Common myeloid progenitor, CD34-positive (primary cell): ENCODE measurements around the gene GABRR3.

ENCODE experiments used
- CTCF ChIA-PET: fragments of 350-600 bp; sonication (Branson Sonifier 250); formaldehyde crosslinking; loops from one replicate; lab custom pipeline; 2021; ENCODE audit warnings: antibody characterized with exemption; lab: Charles Lee
- POLR2A ChIA-PET: fragments of 350-600 bp; sonication (Branson Sonifier 250); formaldehyde crosslinking; loops from one replicate; lab custom pipeline; 2021; ENCODE audit warnings: antibody characterized with exemption; lab: Charles Lee
- DNase-seq, 3 donors: peaks; one replicate each; pipeline versions ENCODE4 v3.0.0 to v3.0.0-alpha.2; 2013
- H3K27ac ChIP-seq, 2 experiments: 1 replicate in 1 of 2; 2 replicates in 1 of 2; pipeline ENCODE4 v1.7.0; 2013; ENCODE audit warnings: inconsistent platforms in 2 of 2, low read length in 2 of 2, mild to moderate bottlenecking in 2 of 2, low read depth in 1 of 2, moderate library complexity in 1 of 2; ENCODE audit not compliant: severe bottlenecking in 2 of 2, insufficient read depth in 1 of 2, poor library complexity in 1 of 2
- H3K27me3 ChIP-seq, 5 experiments: replicated peaks in 2 of 5; 1 replicate in 3 of 5; 2 replicates in 2 of 5; pipeline versions ENCODE4 v1.6.1 to v1.7.0; 2013; ENCODE audit warnings: low read length in 4 of 5, mild to moderate bottlenecking in 2 of 5, moderate library complexity in 2 of 5, inconsistent platforms in 1 of 5; ENCODE audit not compliant: insufficient read depth in 5 of 5, control insufficient read depth in 4 of 5
- H3K36me3 ChIP-seq, 4 experiments: 1 replicate in 2 of 4; 2 replicates in 2 of 4; pipeline versions ENCODE4 v1.6.1 to v1.7.0; 2013; ENCODE audit warnings: low read length in 3 of 4, control low read depth in 1 of 4, mild to moderate bottlenecking in 1 of 4; ENCODE audit not compliant: control insufficient read depth in 4 of 4, insufficient read depth in 4 of 4
- H3K4me1 ChIP-seq, 4 experiments: 1 replicate in 3 of 4; 2 replicates in 1 of 4; pipeline versions ENCODE4 v1.6.1 to v1.7.1; 2013; ENCODE audit warnings: low read length in 3 of 4, mild to moderate bottlenecking in 3 of 4, control low read depth in 1 of 4, inconsistent platforms in 1 of 4, moderate library complexity in 1 of 4; ENCODE audit not compliant: control insufficient read depth in 4 of 4, insufficient read depth in 4 of 4; ENCODE audit errors: control extremely low read depth in 1 of 4
- H3K4me3 ChIP-seq, 7 experiments: 1 replicate in 4 of 7; 2 replicates in 3 of 7; pipeline versions ENCODE4 v1.5.1 to v1.7.0; 2013; ENCODE audit warnings: mild to moderate bottlenecking in 7 of 7, low read length in 6 of 7, moderate library complexity in 6 of 7, inconsistent platforms in 2 of 7, low read depth in 2 of 7, control low read depth in 1 of 7; ENCODE audit not compliant: insufficient read depth in 4 of 7, control insufficient read depth in 1 of 7; ENCODE audit errors: extremely low read depth in 1 of 7
- H3K9me3 ChIP-seq, 5 experiments: 1 replicate in 4 of 5; 2 replicates in 1 of 5; pipeline versions ENCODE4 v1.6.1 to v1.7.1; 2013; ENCODE audit warnings: low read length in 4 of 5, mild to moderate bottlenecking in 2 of 5, inconsistent platforms in 1 of 5, low read depth in 1 of 5, moderate library complexity in 1 of 5; ENCODE audit not compliant: control insufficient read depth in 4 of 5, insufficient read depth in 2 of 5; ENCODE audit errors: control extremely low read depth in 1 of 5
- WGBS: methylation state at CpG from one replicate; pipeline ENCODE4 v1.1.5; 2013; ENCODE audit not compliant: insufficient coverage; 5-methylcytosine and 5-hydroxymethylcytosine counted together

Gene GABRR3

DNA sequence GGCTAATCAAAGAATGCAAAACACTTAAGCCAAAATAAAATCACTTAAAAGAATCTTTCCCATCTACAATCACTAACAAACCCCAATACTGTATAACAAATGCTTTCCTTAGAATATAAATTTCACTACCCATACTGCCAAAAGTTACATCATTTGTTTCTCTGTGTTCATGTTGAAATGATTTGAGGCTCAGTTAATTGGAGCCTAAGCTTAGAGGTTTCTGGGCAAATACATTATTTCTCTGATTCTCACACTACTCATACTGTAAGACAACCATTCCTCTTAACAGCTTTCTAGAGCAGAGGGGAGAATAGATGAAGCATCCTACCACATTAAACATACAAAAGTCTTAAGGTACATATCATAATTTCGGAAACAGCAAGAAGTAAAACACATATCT, 65.0 kb downstream of the GABRR3 start:
- DNase-seq: no peak
- H3K27ac ChIP-seq: no peak overlapping the region
- ChIA-PET POLR2A (no interaction called here), CTCF (no interaction called here)
- H3K27me3 ChIP-seq: no peaks in the 10 kb centered on the region
- no CpG with 5 or more reads among the region's 1 CpG for WGBS
- peaks cover 8 to 33% (median 22%) of the 10 kb centered on the region in 4 experiments for H3K4me1 ChIP-seq
- H3K4me3 ChIP-seq: no peak overlapping the region
- H3K36me3 ChIP-seq: peaks cover 2 to 15% (median 5%) of the 10 kb centered on the region in 4 experiments
- no peaks in the 10 kb centered on the region for H3K9me3 ChIP-seq

GRCh38 chr3:97969541-97969940, 65.6 kb downstream of the GABRR3 start:
- H3K4me3 ChIP-seq: no peak overlapping the region
- POLR2A ChIA-PET: interaction anchor here (0.6 kb wide), 1 partner anchor 532 kb away, joined by 4 read pairs; no protein-coding TSS in a partner anchor
- H3K36me3 ChIP-seq: peaks cover 2 to 15% (median 5%) of the 10 kb centered on the region in 4 experiments
- H3K4me1 ChIP-seq: peaks cover 8 to 27% (median 17%) of the 10 kb centered on the region in 4 experiments
- no peaks in the 10 kb centered on the region for H3K27me3 ChIP-seq
- H3K9me3 ChIP-seq: no peaks in the 10 kb centered on the region
- DNase-seq: no peak
- 100% methylated on average over 3 of the region's 5 CpGs for WGBS
- CTCF ChIA-PET: interaction anchor here (0.6 to 1.3 kb wide), 2 partner anchors 19 to 534 kb away, joined by 3 read pairs; no protein-coding TSS in a partner anchor
- no peak overlapping the region for H3K27ac ChIP-seq

- Histone ChIP-seq H3K4me3 (no peak overlapping the region), H3K36me3 (peaks cover 2 to 22% (median 6%) of the 10 kb centered on the region in 4 experiments), H3K9me3 (no peaks in the 10 kb centered on the region), H3K4me1 (peaks cover 8 to 22% (median 16%) of the 10 kb centered on the region in 4 experiments), H3K27me3 (no peaks in the 10 kb centered on the region), H3K27ac (no peak overlapping the region)
- no CpG with 5 or more reads among the region's 1 CpG for WGBS
- DNase-seq: no peak
- CTCF ChIA-PET: interaction anchor here (0.6 to 1.3 kb wide), 3 partner anchors 18 to 176 kb away, joined by 3 read pairs; no protein-coding TSS in a partner anchor
- POLR2A ChIA-PET: no interaction called here
Measured at GRCh38 chr3:97968376-97968775, 66.7 kb downstream of the GABRR3 start.

DNA sequence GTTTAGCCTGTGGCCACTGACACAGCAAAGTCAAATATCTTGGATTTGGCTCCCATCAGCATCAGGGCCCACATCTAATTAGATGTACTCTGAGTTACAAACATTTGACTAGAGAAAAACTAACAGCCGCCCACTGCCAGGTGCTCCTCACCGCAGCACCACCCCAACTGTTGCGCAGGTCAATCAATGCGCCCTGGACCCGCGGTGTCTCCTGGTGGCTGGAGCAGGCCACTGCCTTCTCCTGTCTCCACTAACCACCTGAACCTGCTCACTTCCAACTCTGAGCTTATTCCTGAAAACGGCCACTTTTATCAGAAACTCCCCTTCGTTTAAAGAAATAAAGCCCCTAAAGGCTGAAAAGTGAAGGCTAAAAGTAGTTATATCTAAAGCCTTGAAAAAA, 67.1 kb downstream of the GABRR3 start:
- ChIA-PET POLR2A (no interaction called here), CTCF (interaction anchor here (1.4 kb wide), 1 partner anchor 54 kb away, joined by 3 read pairs; no protein-coding TSS in a partner anchor)
- Histone ChIP-seq H3K27ac (no peak overlapping the region), H3K9me3 (no peaks in the 10 kb centered on the region), H3K4me1 (peaks cover 8 to 18% (median 13%) of the 10 kb centered on the region in 4 experiments), H3K27me3 (no peaks in the 10 kb centered on the region), H3K36me3 (peaks cover 2 to 23% (median 6%) of the 10 kb centered on the region in 4 experiments), H3K4me3 (no peak overlapping the region)
- DNase-seq: no peak
- 97% methylated on average over 7 of the region's 8 CpGs for WGBS

DNA sequence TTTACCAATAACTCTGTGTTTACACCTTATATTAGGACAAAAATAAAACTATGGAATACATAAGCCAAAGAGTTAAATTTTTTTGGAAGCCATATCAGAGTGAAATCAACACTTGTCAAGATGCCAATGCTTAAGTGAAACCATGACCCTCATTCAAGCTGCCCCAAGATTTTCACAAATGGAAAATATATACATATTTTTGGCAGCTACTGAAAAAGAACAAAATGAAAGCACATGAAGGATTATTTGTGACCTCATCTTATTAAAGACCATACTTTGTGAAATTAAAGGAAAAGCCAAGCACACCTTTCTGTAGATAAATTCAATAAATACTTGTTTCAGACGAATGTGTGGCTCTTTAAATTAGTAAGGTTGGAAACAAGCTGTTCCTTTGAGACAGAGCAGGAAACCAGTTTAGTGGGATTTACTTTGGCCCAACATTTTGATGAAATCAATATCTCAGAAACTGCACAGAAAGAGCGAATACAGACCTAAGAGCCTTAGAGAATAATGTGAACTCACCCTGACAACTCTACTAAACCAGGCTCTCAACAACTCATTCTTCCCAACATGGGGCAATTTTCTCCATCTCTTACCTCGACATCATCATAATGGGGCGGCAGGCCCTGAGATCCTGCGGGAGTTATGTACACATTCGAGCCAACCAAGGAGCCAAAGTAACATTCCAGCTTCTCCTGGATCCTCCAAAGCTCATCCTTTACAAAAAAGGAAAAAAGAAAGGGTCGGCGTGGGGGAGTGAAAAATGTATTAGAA, 73.9 kb downstream of the GABRR3 start:
- 100% methylated on average over 2 of the region's 8 CpGs for WGBS
- Histone ChIP-seq H3K27ac (no peak overlapping the region), H3K4me3 (no peak overlapping the region), H3K36me3 (peaks cover 12 to 53% (median 34%) of the 10 kb centered on the region in 4 experiments), H3K4me1 (no peaks in the 10 kb centered on the region), H3K27me3 (no peaks in the 10 kb centered on the region), H3K9me3 (no peaks in the 10 kb centered on the region)
- CTCF ChIA-PET: no interaction called here
- no peak for DNase-seq
- POLR2A ChIA-PET: no interaction called here

DNA sequence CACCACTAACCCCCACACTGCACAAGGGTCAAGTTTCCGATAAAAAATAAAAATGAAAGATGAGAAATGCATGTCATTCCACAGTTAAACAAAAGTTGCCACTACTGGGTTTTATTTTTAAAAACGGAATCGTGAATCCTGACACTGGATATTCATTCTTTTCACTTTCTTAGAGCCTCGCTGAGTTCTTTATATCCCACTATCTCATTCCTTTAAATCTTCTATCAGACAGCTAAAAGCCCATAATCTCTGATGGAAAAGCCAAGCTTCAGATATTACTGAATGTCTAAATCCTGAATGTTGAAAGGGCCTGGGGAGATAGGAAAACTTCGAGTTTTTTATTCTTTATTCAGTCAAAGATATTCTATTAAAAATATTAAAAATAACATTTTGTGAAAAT, 74.6 kb downstream of the GABRR3 start:
- H3K27me3 ChIP-seq: no peaks in the 10 kb centered on the region
- no peak overlapping the region for H3K4me3 ChIP-seq
- ChIA-PET POLR2A (no interaction called here), CTCF (no interaction called here)
- DNase-seq: no peak
- peaks cover 13 to 51% (median 33%) of the 10 kb centered on the region in 4 experiments for H3K36me3 ChIP-seq
- H3K27ac ChIP-seq: no peak overlapping the region
- WGBS: 100% methylated on average over 2 of the region's 5 CpGs
- H3K4me1 ChIP-seq: no peaks in the 10 kb centered on the region
- H3K9me3 ChIP-seq: no peaks in the 10 kb centered on the region

GRCh38 chr3:97959872-97960271, 75.2 kb downstream of the GABRR3 start:
- DNase-seq: no peak
- ChIA-PET POLR2A (no interaction called here), CTCF (no interaction called here)
- Histone ChIP-seq H3K27me3 (no peaks in the 10 kb centered on the region), H3K27ac (no peak overlapping the region), H3K4me3 (no peak overlapping the region), H3K36me3 (peaks cover 13 to 52% (median 33%) of the 10 kb centered on the region in 4 experiments), H3K9me3 (no peaks in the 10 kb centered on the region), H3K4me1 (no peaks in the 10 kb centered on the region)
- WGBS: 100% methylated on average over 2 of the region's 5 CpGs
